GM08714 (cell line): Measurements from ENCODE around the gene UBE2E2.
"Not testable (repeated sequence)": the region's sequence is repeated elsewhere in the genome, so short reads cannot be mapped to it uniquely, and the experiment has no call there.

Experiments used
- H3K4me3 ChIP-seq: fragments of 200-500 bp; sonication (Bioruptor generic); 2 replicates; pipeline ENCODE4 v1.5.1; 2014; ENCODE audit warnings: mild to moderate bottlenecking, low read length, inconsistent platforms
- ZNF274 ChIP-seq: IDR thresholded peaks from 2 replicates; pipeline ENCODE4 v1.6.1; 2012; ENCODE audit warnings: mild to moderate bottlenecking, low read depth, low read length

Gene UBE2E2

DNA sequence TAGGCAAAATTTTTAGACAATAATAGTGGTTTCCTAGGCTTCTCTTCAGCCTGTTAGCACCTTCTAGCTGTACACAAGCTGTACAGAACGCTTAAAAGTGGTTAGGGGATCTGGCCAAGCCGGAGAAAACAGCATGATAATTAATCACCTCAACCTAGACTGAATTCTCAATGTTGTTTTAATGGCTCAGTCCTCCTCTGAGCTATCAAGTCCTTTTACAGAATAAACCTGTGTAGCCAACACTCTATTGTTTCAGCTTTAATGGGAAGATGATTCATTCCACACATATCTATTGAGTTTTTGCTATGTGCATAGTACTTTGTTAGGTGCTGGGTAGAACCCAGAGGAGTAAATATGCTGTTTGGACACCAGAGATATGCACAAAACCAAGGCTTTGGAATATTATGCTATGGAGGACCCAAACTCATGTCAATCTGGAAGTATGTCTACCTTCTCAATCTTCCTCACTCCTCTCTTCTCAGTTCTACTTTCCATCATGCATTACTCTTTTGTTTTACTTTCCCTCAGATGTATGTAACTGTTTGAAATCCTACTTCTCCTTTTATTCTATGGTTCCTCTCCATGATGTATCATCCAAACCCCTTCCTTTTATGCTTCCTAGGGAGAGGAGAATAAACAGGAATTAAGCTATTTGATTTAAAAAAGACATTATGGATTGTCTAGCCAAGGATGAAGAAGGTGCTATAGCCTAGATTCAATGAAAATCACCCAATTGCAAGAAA is 27.6 kb upstream of the UBE2E2 start:
- H3K4me3 ChIP-seq = no peak overlapping the region
- no peak for TF ChIP-seq ZNF274

DNA sequence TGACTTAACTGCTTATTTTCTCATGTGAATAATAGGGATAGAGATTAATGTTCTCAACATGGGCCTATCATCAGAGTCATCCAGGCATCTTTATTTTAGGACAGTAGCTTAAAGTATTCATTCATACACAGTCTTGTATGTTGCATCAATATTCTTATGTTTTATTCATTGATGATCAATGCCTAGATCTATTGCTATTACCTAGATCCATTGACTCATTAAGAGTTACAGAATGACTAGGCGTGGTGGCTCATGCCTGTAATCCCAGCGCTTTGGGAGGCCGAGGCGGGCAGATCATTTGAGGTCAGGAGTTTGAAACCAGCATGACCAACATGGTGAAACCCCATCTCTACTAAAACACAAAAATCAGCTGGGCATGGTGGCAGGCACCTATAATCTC is 26.3 kb upstream of the UBE2E2 start:
- H3K4me3 ChIP-seq = not testable (repeated sequence)

DNA sequence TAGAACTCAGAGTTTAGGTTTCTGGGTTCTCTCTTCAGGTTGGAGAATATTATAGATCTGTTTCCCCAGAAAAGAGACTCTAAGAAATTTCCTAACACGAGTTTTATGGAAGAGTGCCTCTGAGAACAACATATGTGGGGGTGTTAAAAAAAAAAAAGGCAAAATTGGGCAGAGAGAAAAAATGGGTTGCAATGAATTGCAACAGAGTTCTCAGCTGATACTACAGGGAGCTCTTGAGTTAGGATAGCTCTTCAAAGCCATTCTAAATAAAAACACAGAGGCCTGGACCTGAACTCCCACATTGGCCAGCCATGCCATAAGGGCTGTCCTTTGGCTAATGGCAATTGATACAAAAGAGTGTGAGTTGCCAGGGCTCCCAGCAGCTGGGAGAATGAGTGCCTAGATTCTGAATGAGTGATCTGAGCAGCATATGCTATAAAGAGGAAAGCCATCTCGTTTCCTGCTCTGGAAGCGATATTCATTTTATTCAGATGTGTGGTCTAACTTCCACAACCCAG is 20.1 kb upstream of the UBE2E2 start:
- TF ChIP-seq ZNF274 = no peak
- H3K4me3 ChIP-seq = no peak overlapping the region

DNA sequence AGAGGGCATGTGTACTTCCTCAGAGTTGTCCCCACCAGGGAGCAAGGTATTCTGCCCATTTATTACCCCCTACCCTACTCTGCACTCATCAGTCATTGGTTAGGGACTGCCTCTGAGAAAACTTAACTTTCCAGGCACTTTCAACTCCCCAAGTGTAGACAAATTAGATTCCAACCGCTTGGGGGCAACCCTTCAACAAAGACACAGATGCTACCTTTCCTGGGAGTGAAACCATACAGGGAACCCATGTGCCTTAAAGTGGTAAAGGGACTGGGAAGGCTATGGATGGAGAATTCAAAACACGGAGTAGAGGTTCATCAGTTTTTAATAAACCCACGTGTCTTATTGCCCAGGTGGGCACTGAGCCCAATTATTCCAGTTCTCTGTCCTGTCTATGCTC is 19.4 kb upstream of the UBE2E2 start:
- TF ChIP-seq ZNF274 = no peak
- no peak overlapping the region for H3K4me3 ChIP-seq

DNA sequence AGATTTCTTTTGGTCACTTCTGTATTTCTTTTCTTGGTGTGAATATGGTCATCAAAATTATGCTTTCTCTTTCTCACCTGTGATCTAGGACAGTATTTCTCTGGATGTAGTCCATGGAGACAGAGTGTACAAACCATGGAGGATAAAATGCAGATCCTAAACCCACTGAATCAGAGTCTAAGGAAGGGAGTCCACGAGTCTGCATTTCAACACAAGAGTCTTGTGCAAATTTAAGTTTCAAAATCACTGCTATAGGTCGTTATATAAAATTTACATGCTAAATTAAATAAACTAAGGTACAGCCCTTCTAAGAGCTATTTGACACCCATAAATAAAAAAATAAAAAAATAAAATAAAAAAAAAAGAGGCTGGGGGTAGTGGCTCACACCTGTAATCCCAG is 17.3 kb upstream of the UBE2E2 start:
- H3K4me3 ChIP-seq = no peak overlapping the region

DNA sequence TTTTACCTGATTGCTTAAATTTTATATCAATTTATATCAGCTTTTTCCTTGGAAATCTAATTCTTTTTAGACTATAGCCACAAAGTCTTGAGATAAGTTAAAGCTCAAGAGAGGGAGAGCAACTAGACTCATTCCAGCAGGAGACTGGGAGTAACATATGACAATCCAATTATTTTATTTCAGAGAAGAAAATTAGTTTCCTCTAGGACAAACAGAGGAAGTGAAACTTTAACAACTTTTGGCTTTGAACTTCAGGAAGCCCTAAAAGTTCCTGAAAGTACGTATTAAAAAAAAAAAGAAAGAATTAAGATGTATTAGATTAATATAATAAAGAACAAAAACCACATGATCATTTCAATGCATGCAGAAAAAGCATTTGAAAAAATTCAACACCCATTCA is 13.9 kb upstream of the UBE2E2 start:
- H3K4me3 ChIP-seq = no peak overlapping the region
- TF ChIP-seq ZNF274 = no peak

More for the DNA sequence above, 17.3 kb upstream of the UBE2E2 start:
- no peak for TF ChIP-seq ZNF274

DNA sequence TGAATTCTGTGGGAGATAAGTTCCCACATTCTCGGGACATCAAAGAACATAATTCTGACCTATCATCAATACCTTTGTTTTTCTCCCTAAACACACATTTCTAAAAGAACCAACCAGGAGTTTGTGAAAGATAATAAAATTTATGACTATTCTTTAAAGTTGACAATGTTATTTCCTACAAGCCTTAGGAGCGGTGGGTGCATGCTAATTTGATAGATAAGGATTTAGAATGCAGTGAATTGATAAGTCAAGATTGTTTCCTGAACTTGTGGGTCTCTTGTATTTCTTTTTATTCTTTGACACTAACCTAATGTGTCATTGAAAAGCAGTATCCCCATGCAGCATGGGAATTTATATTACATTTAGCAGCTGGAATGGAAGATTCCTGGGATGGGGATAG is 10.3 kb upstream of the UBE2E2 start:
- H3K4me3 ChIP-seq = no peak overlapping the region
- TF ChIP-seq ZNF274 = no peak

DNA sequence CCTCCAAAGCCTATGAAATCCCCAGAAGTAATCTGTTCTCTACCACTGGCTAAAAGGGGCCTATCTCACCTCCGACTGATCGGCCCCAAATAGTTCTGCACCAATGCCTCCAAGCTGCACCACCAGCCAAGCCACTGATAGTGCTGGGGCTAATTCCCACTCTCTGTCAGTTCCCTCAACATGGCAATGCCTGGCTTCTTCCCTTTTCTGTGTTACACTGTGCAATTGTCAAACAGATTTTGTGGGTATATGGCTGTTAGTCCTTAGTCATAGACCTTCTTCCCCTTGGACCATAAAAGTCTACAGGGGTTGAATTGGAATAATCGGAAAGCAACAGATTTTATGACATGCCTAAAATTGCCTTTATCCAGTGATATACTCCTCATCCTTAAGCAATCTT is 9.3 kb upstream of the UBE2E2 start:
- TF ChIP-seq ZNF274 = no peak
- H3K4me3 ChIP-seq = no peak overlapping the region

DNA sequence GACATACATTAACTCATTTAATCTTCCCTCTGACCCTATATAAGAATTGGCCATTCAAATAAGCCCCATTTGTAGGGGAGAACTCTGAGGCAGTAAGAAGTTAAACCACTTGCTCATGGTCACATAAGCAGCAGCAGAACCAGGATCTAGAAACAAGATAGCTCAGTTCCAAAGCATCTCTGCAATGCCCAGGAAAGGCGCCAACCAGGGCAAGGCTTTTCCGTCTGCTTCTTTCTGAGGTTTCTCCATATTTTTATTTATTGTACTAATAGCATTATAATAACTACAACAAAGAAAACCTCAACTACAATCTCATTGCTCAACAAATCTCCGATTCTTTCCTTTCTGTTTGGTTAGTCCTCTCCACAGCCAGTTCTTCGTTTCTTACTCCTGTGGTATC is 4.3 kb upstream of the UBE2E2 start:
- TF ChIP-seq ZNF274 = no peak

DNA sequence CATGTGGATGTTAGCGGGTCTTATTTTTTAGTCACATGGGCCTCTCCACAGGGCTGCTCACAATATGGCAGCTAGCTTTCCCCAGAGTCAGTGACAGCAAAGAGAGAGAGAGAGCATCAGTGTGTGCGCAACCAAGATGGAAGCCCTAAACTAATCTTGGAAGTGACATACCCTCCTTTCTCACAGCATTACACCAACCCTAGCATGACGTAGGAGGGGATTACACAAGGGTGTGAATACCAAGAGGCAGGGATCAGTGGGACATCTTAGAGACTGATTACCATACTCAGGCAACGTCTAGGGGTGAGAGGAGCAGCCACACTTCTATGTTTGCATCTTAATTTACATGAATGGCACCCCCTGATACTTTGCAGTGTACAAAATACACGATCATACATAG is 3.5 kb upstream of the UBE2E2 start:
- H3K4me3 ChIP-seq = no peak overlapping the region
- TF ChIP-seq ZNF274 = no peak

More for the DNA sequence above, 4.3 kb upstream of the UBE2E2 start:
- no peak overlapping the region for H3K4me3 ChIP-seq

DNA sequence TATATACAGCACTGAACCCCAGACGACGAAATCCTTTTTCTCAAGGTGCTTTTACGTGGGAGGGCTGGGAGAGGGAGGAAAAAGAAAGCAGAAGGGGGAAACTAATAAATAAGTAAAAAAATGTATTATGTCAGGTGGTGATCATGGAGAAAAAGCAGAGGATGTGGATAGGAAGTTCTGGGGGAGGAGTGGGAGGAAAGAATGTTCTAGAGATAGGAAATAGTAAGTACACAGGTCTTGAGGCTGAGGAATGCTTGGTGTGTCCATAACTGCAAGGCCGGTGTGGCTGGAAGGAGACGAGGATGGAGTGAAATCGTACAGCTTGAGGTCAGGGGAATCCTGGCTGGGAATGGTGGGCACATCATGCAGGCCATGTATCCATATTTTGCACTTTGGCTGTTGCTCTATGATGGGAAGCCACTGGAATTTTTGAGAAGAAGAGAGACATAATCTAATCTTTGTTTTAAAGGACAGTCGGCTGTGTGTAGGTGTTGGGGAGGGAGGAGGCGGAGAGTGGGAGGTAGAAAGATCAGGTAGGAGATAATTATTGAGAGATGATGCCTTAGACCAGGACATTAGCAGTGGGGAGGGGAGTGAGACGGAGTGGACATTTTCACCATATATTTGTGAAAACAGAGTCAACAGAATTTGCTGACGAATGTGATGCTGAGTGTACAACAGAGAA is 1.8 kb upstream of the UBE2E2 start:
- no peak overlapping the region for H3K4me3 ChIP-seq
- TF ChIP-seq ZNF274 = no peak

DNA sequence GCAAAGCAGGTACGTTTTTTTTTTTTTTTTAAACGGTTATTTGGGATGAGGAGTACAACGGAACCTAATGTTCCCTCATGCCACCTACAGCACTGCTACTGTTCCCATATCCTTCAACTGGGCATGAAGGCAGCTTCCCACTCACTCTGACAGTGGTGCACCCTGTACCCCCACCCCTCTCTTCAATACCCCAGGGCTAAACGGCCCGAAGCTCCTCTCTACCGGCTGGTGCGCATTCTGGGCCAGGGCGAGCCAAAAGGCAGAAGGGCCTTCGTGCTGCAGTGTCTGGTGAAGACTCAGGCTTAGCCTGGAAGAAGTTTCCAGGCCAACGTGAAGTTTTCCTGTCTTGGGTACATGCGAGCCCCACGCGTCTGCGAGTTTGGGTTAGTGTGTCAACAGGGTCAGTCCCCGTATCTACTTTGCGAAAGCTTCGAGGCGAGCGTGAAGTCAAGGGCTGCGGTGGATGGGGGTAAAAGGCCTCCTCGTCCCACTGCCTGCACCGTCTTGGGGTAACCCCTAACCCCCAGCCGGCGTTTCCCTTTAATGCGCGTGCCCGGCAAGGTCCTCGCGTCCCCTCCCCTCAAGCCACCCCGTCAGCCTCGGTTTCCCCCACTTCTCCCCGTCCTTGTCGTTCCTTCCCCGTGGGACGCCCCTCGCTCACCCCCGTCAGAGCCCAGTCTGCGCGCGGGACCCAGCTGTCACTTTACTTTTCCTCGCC is 765 bp upstream of the UBE2E2 start:
- H3K4me3 ChIP-seq = peak overlapping the region; percentile 89
- no peak for TF ChIP-seq ZNF274

DNA sequence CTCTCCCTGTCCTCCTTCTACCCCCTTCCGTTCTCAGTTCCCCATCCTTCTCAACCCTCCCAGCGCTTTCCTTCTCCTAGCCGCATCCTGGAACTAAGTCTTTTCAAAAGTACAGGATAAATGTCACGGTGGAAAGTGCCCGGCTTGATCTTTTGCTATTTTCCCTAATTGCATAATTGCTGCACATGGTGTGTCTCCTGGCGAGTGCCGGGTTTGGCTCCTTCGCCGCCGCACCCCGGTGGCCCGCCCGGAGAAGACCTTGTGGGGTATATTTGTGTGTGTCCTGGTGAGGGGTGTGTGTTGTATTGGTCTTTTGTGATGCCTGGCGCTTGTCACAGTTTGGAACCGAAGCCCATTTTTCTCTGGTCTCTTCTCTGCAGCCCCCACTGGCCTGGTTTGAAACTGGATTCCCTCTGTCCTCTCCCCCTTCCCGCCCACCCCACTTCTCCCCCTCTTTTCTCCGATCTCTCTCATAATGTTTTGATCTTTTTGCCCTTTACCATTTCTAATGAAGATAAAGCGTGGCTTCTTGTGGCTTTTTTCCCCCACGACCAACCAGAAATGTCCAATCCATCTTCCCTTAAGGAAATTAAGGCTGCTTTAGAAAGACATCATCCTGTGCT is 692 bp downstream of the UBE2E2 start:
- no peak for TF ChIP-seq ZNF274
- H3K4me3 ChIP-seq = peak overlapping the region; percentile 89

DNA sequence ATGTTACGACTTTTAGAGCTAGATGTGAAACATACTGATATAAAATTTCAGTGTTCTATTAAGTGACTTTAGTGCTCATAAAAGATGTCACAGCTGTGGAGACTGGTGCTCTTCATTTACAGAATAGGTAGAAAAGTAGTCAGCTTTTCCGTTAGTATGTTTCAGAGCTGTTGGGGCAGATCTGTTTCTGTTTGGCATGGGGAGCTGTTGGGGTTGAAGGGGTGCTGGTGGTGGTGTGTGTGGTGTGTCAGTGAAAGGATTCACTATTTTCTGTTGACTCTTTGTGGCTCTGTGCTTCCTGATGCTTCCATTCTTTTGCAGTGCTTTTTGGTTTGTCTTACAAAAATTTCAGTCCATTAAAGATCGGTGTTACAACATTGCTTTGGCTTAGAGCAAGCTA is 3.2 kb downstream of the UBE2E2 start:
- H3K4me3 ChIP-seq = peak overlapping the region; percentile 22; the same call in 1 of the 2 replicates
- TF ChIP-seq ZNF274 = no peak
